Prostate gland (tissue), 2 donors: Measurements from ENCODE around the gene ARAP2. TPM values are rescaled to one million over a fixed set of nuclear protein-coding genes. Genes with fewer than 3 reads are reported as not detected.

Source experiments
- DNase-seq: peaks from one replicate; pipeline ENCODE4 v3.0.0-alpha.2; 2019; ENCODE audit warnings: low spot score
- H3K27ac ChIP-seq, 2 donors: fragments of 200-600 bp; sonication (generic); 2 replicates each; pipeline ENCODE4 v1.5.1; 2017 to 2019
- H3K27me3 ChIP-seq: fragments of 200-600 bp; sonication (generic); replicated peaks from 2 replicates; pipeline ENCODE4 v1.5.1; 2019; ENCODE audit not compliant: insufficient read depth
- H3K36me3 ChIP-seq, 2 donors: fragments of 200-600 bp; sonication (generic); 1 replicate in 1 of 2; 2 replicates in 1 of 2; pipeline versions ENCODE4 v1.5.1 to v1.8.1; 2017 to 2019
- H3K4me1 ChIP-seq: fragments of 200-600 bp; sonication (generic); replicated peaks from 2 replicates; pipeline ENCODE4 v1.5.1; 2019
- H3K4me3 ChIP-seq, 2 donors: fragments of 200-600 bp; sonication (generic); 2 replicates each; pipeline ENCODE4 v1.5.1; 2017 to 2019
- H3K9me3 ChIP-seq: fragments of 200-600 bp; sonication (generic); 2 replicates; pipeline ENCODE4 v1.5.1; 2017
- POLR2A ChIP-seq: fragments of 450-650 bp; IDR thresholded peaks from one replicate; pipeline ENCODE4 v1.6.1; 2016; ENCODE audit warnings: antibody characterized with exemption, mild to moderate bottlenecking
- POLR2AphosphoS5 ChIP-seq: sonication (generic); formaldehyde crosslinking; IDR thresholded peaks from one replicate; pipeline ENCODE4 v1.6.1; 2017; ENCODE audit warnings: antibody characterized with exemption
- WGBS: methylation state at CpG from one replicate; pipeline ENCODE4 v1.1.5; 2018; 5-methylcytosine and 5-hydroxymethylcytosine counted together
- intact Hi-C: fragments of 100-400 bp; cut with DNase I; formaldehyde crosslinking; loops from one replicate; pipeline ENCODE4 v1.14.2; 2022
- total RNA-seq, 2 donors: library from RNA; depleted of rRNA; stranded (reverse); fragments of >200 nt; gene quantifications; one replicate each; pipeline ENCODE4 v1.1.0, GENCODE V29; 2016
- TF ChIP-seq, protein P1 (sequence below), 4 experiments: fragments of 200-600 bp in 2 of 4; fragments of 450-650 bp in 2 of 4; sonication (generic) in 2 of 4; IDR thresholded peaks; 1 replicate in 3 of 4; 2 replicates in 1 of 4; pipeline ENCODE4 v1.5.1; 2016 to 2019; ENCODE audit warnings: antibody characterized with exemption in 4 of 4, mild to moderate bottlenecking in 2 of 4, moderate library complexity in 2 of 4

Gene ARAP2
- total RNA-seq, 2 donors from 2014 or later, result 10.3 to 97.8 TPM

DNA sequence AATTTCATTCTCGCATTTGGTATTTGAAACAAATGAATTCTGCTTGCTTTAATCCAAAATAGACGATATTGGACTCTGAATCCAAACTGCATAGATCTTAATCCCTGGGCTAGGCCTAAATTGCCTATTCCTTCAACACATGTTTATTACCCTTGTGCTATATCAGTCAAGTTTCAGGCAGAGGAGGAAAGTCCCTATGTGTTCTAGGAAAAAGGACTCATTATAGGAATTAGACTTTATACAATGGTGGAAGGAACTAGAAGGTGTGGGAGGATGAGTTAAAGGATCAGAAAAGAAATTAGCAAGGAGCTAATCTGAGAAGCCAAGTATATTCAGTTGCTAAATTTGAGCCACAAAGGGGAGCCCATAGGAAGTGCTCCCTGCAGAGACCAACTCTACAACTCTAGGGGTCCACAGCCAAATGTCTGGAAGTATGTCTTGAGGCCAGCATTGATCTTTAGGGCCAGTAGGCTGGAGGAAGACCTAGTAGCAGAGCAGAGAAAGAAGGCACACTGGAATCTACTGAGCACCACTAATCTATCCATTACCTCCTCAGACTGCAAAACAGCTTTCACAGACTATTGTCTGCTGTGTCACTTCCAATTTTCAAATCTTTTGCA is 20.0 kb upstream of the ARAP2 start:
- Histone ChIP-seq H3K27ac (no peak overlapping the region), H3K36me3 (no peaks in the 10 kb centered on the region), H3K9me3 (no peaks in the 10 kb centered on the region), H3K4me1 (no peaks in the 10 kb centered on the region), H3K4me3 (no peak overlapping the region), H3K27me3 (no peaks in the 10 kb centered on the region)
- WGBS, result 96% methylated on average over 2 of the region's 2 CpGs
- intact Hi-C loops, result no loop called here
- no peak for DNase-seq
- TF ChIP-seq POLR2A (no peak), POLR2AphosphoS5 (no peak)
- TF ChIP-seq, protein P1, sequence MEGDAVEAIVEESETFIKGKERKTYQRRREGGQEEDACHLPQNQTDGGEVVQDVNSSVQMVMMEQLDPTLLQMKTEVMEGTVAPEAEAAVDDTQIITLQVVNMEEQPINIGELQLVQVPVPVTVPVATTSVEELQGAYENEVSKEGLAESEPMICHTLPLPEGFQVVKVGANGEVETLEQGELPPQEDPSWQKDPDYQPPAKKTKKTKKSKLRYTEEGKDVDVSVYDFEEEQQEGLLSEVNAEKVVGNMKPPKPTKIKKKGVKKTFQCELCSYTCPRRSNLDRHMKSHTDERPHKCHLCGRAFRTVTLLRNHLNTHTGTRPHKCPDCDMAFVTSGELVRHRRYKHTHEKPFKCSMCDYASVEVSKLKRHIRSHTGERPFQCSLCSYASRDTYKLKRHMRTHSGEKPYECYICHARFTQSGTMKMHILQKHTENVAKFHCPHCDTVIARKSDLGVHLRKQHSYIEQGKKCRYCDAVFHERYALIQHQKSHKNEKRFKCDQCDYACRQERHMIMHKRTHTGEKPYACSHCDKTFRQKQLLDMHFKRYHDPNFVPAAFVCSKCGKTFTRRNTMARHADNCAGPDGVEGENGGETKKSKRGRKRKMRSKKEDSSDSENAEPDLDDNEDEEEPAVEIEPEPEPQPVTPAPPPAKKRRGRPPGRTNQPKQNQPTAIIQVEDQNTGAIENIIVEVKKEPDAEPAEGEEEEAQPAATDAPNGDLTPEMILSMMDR (IDR thresholded peaks at IDR 0.05), result no peak

- H3K9me3 ChIP-seq, result no peaks in the 10 kb centered on the region
- no peak overlapping the region for H3K4me3 ChIP-seq
- no peak for DNase-seq
- no peak for TF ChIP-seq POLR2A
- TF ChIP-seq, protein P1 (IDR thresholded peaks at IDR 0.05), result no peak
- TF ChIP-seq POLR2AphosphoS5, result no peak
- intact Hi-C loops, result no loop called here
- no peaks in the 10 kb centered on the region for H3K4me1 ChIP-seq
- no peaks in the 10 kb centered on the region for H3K27me3 ChIP-seq
- H3K27ac ChIP-seq, result no peak overlapping the region
- no peaks in the 10 kb centered on the region for H3K36me3 ChIP-seq
- WGBS, result 87% methylated on average over 5 of the region's 5 CpGs
Measured at GRCh38 chr4:36260731-36261130, 16.4 kb upstream of the ARAP2 start.

GRCh38 chr4:36256398-36256891 is 12.1 kb upstream of the ARAP2 start:
- Histone ChIP-seq H3K4me1 (no peaks in the 10 kb centered on the region), H3K9me3 (no peaks in the 10 kb centered on the region), H3K27me3 (no peaks in the 10 kb centered on the region), H3K4me3 (no peak overlapping the region), H3K36me3 (no peaks in the 10 kb centered on the region), H3K27ac (no peak overlapping the region)
- no peak for TF ChIP-seq POLR2A
- TF ChIP-seq POLR2AphosphoS5, result no peak
- TF ChIP-seq, protein P1 (IDR thresholded peaks at IDR 0.05), result no peak
- intact Hi-C loops, result no loop called here
- WGBS, result 74% methylated on average over 6 of the region's 6 CpGs
- no peak for DNase-seq

DNA sequence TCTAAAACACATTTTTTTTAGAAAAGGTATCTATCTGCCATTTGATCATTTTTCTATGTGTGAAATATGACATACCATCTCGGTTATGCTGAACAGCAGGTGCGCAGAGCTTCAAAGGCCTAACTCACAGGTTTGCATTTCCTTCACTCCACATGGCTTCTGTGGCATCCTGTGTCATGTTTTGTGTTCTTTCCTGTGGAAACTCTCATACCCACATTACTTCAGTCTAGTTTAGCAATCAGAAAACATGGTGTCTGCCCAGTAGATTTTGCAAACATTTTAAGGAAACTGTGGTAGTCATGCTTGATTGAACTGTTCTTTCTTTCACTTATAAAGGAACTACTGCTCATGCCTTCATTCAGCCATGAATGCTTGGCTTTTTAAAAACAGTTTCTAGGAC is 11.3 kb upstream of the ARAP2 start:
- H3K27me3 ChIP-seq, result no peaks in the 10 kb centered on the region
- H3K9me3 ChIP-seq, result no peaks in the 10 kb centered on the region
- no peaks in the 10 kb centered on the region for H3K4me1 ChIP-seq
- intact Hi-C loops, result no loop called here
- no peaks in the 10 kb centered on the region for H3K36me3 ChIP-seq
- no peak overlapping the region for H3K27ac ChIP-seq
- TF ChIP-seq POLR2A, result no peak
- 84% methylated on average over 2 of the region's 2 CpGs for WGBS
- H3K4me3 ChIP-seq, result no peak overlapping the region
- no peak for DNase-seq

GRCh38 chr4:36254371-36254770 is 10.1 kb upstream of the ARAP2 start:
- H3K9me3 ChIP-seq, result no peaks in the 10 kb centered on the region
- DNase-seq, result no peak
- H3K27ac ChIP-seq, result no peak overlapping the region
- no peaks in the 10 kb centered on the region for H3K27me3 ChIP-seq
- WGBS, result 80% methylated on average over 2 of the region's 2 CpGs
- H3K4me1 ChIP-seq, result no peaks in the 10 kb centered on the region
- H3K4me3 ChIP-seq, result no peak overlapping the region
- H3K36me3 ChIP-seq, result no peaks in the 10 kb centered on the region
- intact Hi-C loops, result no loop called here
- TF ChIP-seq POLR2AphosphoS5 (no peak), POLR2A (no peak)
- TF ChIP-seq, protein P1 (IDR thresholded peaks at IDR 0.05), result no peak
